Esophagus squamous epithelium (tissue), 4 donors: ENCODE measurements around the gene PLAGL2.

ENCODE experiments used
- POLR2A ChIP-seq, 4 donors: fragments of 450-650 bp; IDR thresholded peaks; one replicate each; pipeline ENCODE4 v1.6.1; 2017; ENCODE audit warnings: antibody characterized with exemption in 4 of 4, mild to moderate bottlenecking in 4 of 4, moderate library complexity in 3 of 4
- TF ChIP-seq, protein P1 (sequence below), 6 experiments: fragments of 450-650 bp in 4 of 6; fragments of 200-600 bp in 2 of 6; sonication (generic) in 2 of 6; IDR thresholded peaks; one replicate each; pipeline ENCODE4 v1.5.1; 2016 to 2019; ENCODE audit warnings: antibody characterized with exemption in 6 of 6, mild to moderate bottlenecking in 4 of 6, moderate library complexity in 4 of 6

DNA sequence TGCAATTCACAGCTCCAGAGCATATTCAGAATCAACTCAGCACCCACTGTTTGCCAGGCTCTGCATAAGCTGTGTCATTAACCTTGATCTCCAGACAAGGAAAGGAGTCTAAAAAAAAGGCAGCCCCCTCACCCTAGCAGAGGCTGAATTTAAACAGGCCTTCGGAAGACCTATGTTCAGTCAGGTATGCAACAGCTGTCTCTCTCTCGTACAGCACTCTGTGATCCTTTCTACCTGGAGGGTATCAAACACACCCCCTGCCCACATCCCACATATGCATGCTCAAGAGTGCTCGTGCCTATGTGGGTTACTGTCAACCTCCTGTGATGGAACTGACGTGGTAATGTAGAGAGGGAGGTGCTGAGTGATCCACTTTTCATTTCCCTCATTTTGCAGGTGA lies 8.5 kb downstream of the PLAGL2 start:
- TF ChIP-seq, protein P1, sequence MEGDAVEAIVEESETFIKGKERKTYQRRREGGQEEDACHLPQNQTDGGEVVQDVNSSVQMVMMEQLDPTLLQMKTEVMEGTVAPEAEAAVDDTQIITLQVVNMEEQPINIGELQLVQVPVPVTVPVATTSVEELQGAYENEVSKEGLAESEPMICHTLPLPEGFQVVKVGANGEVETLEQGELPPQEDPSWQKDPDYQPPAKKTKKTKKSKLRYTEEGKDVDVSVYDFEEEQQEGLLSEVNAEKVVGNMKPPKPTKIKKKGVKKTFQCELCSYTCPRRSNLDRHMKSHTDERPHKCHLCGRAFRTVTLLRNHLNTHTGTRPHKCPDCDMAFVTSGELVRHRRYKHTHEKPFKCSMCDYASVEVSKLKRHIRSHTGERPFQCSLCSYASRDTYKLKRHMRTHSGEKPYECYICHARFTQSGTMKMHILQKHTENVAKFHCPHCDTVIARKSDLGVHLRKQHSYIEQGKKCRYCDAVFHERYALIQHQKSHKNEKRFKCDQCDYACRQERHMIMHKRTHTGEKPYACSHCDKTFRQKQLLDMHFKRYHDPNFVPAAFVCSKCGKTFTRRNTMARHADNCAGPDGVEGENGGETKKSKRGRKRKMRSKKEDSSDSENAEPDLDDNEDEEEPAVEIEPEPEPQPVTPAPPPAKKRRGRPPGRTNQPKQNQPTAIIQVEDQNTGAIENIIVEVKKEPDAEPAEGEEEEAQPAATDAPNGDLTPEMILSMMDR (IDR thresholded peaks at IDR 0.05) = no peak
- TF ChIP-seq POLR2A (IDR thresholded peaks at IDR 0.05) = no peak
